Activated CD4-positive, alpha-beta T cell treated with anti-CD3 and anti-CD28 coated beads, Interleukin-2, amount 10 ng/mL, durations not matched to agents 7 days and 5 days (primary cell): ENCODE results near the gene RUNX3. TPM values are rescaled to one million over a fixed set of nuclear protein-coding genes. Genes with fewer than 3 reads are reported as not detected.

Experiments
- CTCF ChIA-PET: fragments of 350-600 bp; sonication (Branson Sonifier 250); formaldehyde crosslinking; loops from one replicate; lab custom pipeline; 2021; ENCODE audit warnings: antibody characterized with exemption; lab: Charles Lee
- POLR2A ChIA-PET: fragments of 350-600 bp; sonication (Branson Sonifier 250); formaldehyde crosslinking; loops from one replicate; lab custom pipeline; 2021; ENCODE audit warnings: antibody characterized with exemption; lab: Charles Lee
- DNase-seq: peaks from one replicate; pipeline ENCODE4 v3.0.0-alpha.2; 2020
- H3K27ac Mint-ChIP-seq: one replicate; pipeline ENCODE4 v1.8.0; 2021; ENCODE audit warnings: mild to moderate bottlenecking, moderate library complexity, mixed read lengths
- H3K27me3 Mint-ChIP-seq: one replicate; pipeline ENCODE4 v1.8.0; 2021; ENCODE audit warnings: mixed read lengths
- H3K36me3 Mint-ChIP-seq: one replicate; pipeline ENCODE4 v1.8.0; 2021; ENCODE audit warnings: low read depth, mixed read lengths
- H3K4me1 Mint-ChIP-seq: one replicate; pipeline ENCODE4 v1.8.0; 2021; ENCODE audit warnings: mixed read lengths
- H3K4me3 Mint-ChIP-seq: one replicate; pipeline ENCODE4 v1.8.0; 2021; ENCODE audit warnings: mild to moderate bottlenecking, moderate library complexity, mixed read lengths
- H3K9me3 Mint-ChIP-seq: one replicate; pipeline ENCODE4 v1.8.0; 2021; ENCODE audit warnings: mixed read lengths
- total RNA-seq, 2 experiments: library from RNA; stranded (reverse); gene quantifications; one replicate each; pipeline ENCODE4 v1.2.3, GENCODE V29; 2021

The RUNX3 gene
- total RNA-seq, 2 experiments from 2014 or later, result 108 to 125 TPM

GRCh38 chr1:24872061-24872850 is 57.8 kb downstream of the RUNX3 start:
- peaks cover 7% of the 10 kb centered on the region for H3K4me1 Mint-ChIP-seq
- H3K9me3 Mint-ChIP-seq, result no peaks in the 10 kb centered on the region
- ChIA-PET POLR2A (no interaction called here), CTCF (interaction anchor here (0.5 kb wide), 1 partner anchor 96 kb away, joined by 4 read pairs; no protein-coding TSS in a partner anchor)
- no peak for DNase-seq
- no peak overlapping the region for H3K27ac Mint-ChIP-seq
- H3K36me3 Mint-ChIP-seq, result no peaks in the 10 kb centered on the region
- peaks cover 15% of the 10 kb centered on the region for H3K27me3 Mint-ChIP-seq
- no peak overlapping the region for H3K4me3 Mint-ChIP-seq

- Mint-ChIP-seq H3K36me3 (no peaks in the 10 kb centered on the region), H3K4me1 (peaks cover 7% of the 10 kb centered on the region), H3K4me3 (no peak overlapping the region), H3K27ac (peak overlapping the region; percentile 46), H3K9me3 (no peaks in the 10 kb centered on the region), H3K27me3 (peaks cover 17% of the 10 kb centered on the region)
- ChIA-PET POLR2A (no interaction called here), CTCF (no interaction called here)
- DNase-seq, result no peak
These were observed 58.7 kb downstream of the RUNX3 start for GRCh38 chr1:24871306-24871901.

- H3K4me3 Mint-ChIP-seq, result no peak overlapping the region
- POLR2A ChIA-PET, result no interaction called here
- no peaks in the 10 kb centered on the region for H3K36me3 Mint-ChIP-seq
- H3K27me3 Mint-ChIP-seq, result peaks cover 19% of the 10 kb centered on the region
- H3K27ac Mint-ChIP-seq, result peak overlapping the region; percentile 46
- peaks cover 7% of the 10 kb centered on the region for H3K4me1 Mint-ChIP-seq
- no peaks in the 10 kb centered on the region for H3K9me3 Mint-ChIP-seq
- no peak for DNase-seq
- CTCF ChIA-PET, result no interaction called here
These were observed 59.4 kb downstream of the RUNX3 start for GRCh38 chr1:24870551-24871195.

- Mint-ChIP-seq H3K27me3 (peaks cover 23% of the 10 kb centered on the region), H3K27ac (no peak overlapping the region), H3K9me3 (no peaks in the 10 kb centered on the region), H3K4me3 (no peak overlapping the region), H3K36me3 (no peaks in the 10 kb centered on the region), H3K4me1 (peaks cover 7% of the 10 kb centered on the region)
- ChIA-PET POLR2A (interaction anchor here (0.5 kb wide), 1 partner anchor 521 kb away, joined by 4 read pairs; no protein-coding TSS in a partner anchor), CTCF (interaction anchor here (0.7 to 0.9 kb wide), 2 partner anchors 60 to 332 kb away, joined by 3 read pairs; no protein-coding TSS in a partner anchor)
- no peak for DNase-seq
These were observed 61.8 kb downstream of the RUNX3 start for GRCh38 chr1:24868016-24868875.

GRCh38 chr1:24867084-24867870 is 62.8 kb downstream of the RUNX3 start:
- Mint-ChIP-seq H3K4me3 (no peak overlapping the region), H3K27me3 (peaks cover 19% of the 10 kb centered on the region), H3K36me3 (no peaks in the 10 kb centered on the region), H3K4me1 (peaks cover 7% of the 10 kb centered on the region), H3K9me3 (no peaks in the 10 kb centered on the region), H3K27ac (no peak overlapping the region)
- no peak for DNase-seq
- POLR2A ChIA-PET, result no interaction called here
- CTCF ChIA-PET, result interaction anchor here (1.1 kb wide), 1 partner anchor 337 kb away, joined by 3 read pairs; no protein-coding TSS in a partner anchor

GRCh38 chr1:24866211-24867083 is 63.6 kb downstream of the RUNX3 start:
- POLR2A ChIA-PET, result no interaction called here
- Mint-ChIP-seq H3K4me1 (peaks cover 7% of the 10 kb centered on the region), H3K36me3 (no peaks in the 10 kb centered on the region), H3K4me3 (no peak overlapping the region), H3K27ac (no peak overlapping the region), H3K9me3 (no peaks in the 10 kb centered on the region), H3K27me3 (peaks cover 14% of the 10 kb centered on the region)
- no peak for DNase-seq
- CTCF ChIA-PET, result interaction anchor here (1.1 kb wide), 1 partner anchor 338 kb away, joined by 3 read pairs; no protein-coding TSS in a partner anchor

GRCh38 chr1:24865587-24865986 is 64.5 kb downstream of the RUNX3 start:
- CTCF ChIA-PET, result interaction anchor here (0.6 kb wide), 1 partner anchor 626 kb away, joined by 3 read pairs; no protein-coding TSS in a partner anchor
- no peak overlapping the region for H3K27ac Mint-ChIP-seq
- H3K27me3 Mint-ChIP-seq, result peaks cover 14% of the 10 kb centered on the region

GRCh38 chr1:24865168-24865567 is 64.9 kb downstream of the RUNX3 start:
- no peak for DNase-seq
- Mint-ChIP-seq H3K9me3 (no peaks in the 10 kb centered on the region), H3K27ac (no peak overlapping the region), H3K36me3 (no peaks in the 10 kb centered on the region), H3K27me3 (peaks cover 14% of the 10 kb centered on the region), H3K4me3 (no peak overlapping the region), H3K4me1 (no peaks in the 10 kb centered on the region)
- ChIA-PET POLR2A (no interaction called here), CTCF (interaction anchor here (0.6 kb wide), 2 partner anchors 422 to 627 kb away, joined by 3 read pairs; no protein-coding TSS in a partner anchor)

More at GRCh38 chr1:24865587-24865986, 64.5 kb downstream of the RUNX3 start:
- Mint-ChIP-seq H3K36me3 (no peaks in the 10 kb centered on the region), H3K4me1 (peaks cover 3% of the 10 kb centered on the region), H3K4me3 (no peak overlapping the region), H3K9me3 (no peaks in the 10 kb centered on the region)
- no peak for DNase-seq
- POLR2A ChIA-PET, result no interaction called here

GRCh38 chr1:24864370-24864777 is 65.7 kb downstream of the RUNX3 start:
- DNase-seq, result no peak
- Mint-ChIP-seq H3K9me3 (no peaks in the 10 kb centered on the region), H3K27me3 (peaks cover 14% of the 10 kb centered on the region), H3K27ac (no peak overlapping the region), H3K36me3 (no peaks in the 10 kb centered on the region), H3K4me3 (no peak overlapping the region), H3K4me1 (no peaks in the 10 kb centered on the region)
- ChIA-PET CTCF (interaction anchor here (0.6 to 0.8 kb wide), 2 partner anchors 17 to 421 kb away, joined by 3 read pairs; no protein-coding TSS in a partner anchor), POLR2A (no interaction called here)

- POLR2A ChIA-PET, result no interaction called here
- peaks cover 18% of the 10 kb centered on the region for H3K27me3 Mint-ChIP-seq
- CTCF ChIA-PET, result interaction anchor here (0.8 to 1.0 kb wide), 2 partner anchors 12 to 254 kb away, joined by 3 to 4 read pairs; no protein-coding TSS in a partner anchor
These were observed 67.1 kb downstream of the RUNX3 start for GRCh38 chr1:24862775-24863483.

More at GRCh38 chr1:24862775-24863483, 67.1 kb downstream of the RUNX3 start:
- H3K36me3 Mint-ChIP-seq, result no peaks in the 10 kb centered on the region
- no peaks in the 10 kb centered on the region for H3K4me1 Mint-ChIP-seq
- H3K27ac Mint-ChIP-seq, result no peak overlapping the region
- H3K4me3 Mint-ChIP-seq, result no peak overlapping the region
- no peak for DNase-seq
- H3K9me3 Mint-ChIP-seq, result no peaks in the 10 kb centered on the region
